Retina (tissue), 1 donor: Measurements from ENCODE around the gene TUSC2.

Experiments used
- DNase-seq: peaks from one replicate; pipeline ENCODE4 v3.0.0-alpha.2; 2016

Gene TUSC2

GRCh38 chr3:50354186-50354764 lies 26.3 kb upstream of the TUSC2 start:
- no peak for DNase-seq

GRCh38 chr3:50353245-50354004 lies 25.4 kb upstream of the TUSC2 start:
- no peak for DNase-seq

- no peak for DNase-seq
Observed at GRCh38 chr3:50352781-50353180, 24.8 kb upstream of the TUSC2 start.

GRCh38 chr3:50351323-50351697 lies 23.3 kb upstream of the TUSC2 start:
- no peak for DNase-seq

- peak; percentile 99 for DNase-seq
Observed at GRCh38 chr3:50350527-50351322, 22.7 kb upstream of the TUSC2 start, which contains the start of the genes CYB561D2 and NPRL2. TSS of gene CYB561D2 (plus strand) at chr3:50350862. CDS start at chr3:50351434, 572 bp downstream. TSS of gene NPRL2 (minus strand) at chr3:50350775. CDS start at chr3:50350652, 123 bp downstream.

- no peak for DNase-seq
Observed at GRCh38 chr3:50350213-50350526, 22.1 kb upstream of the TUSC2 start.

- DNase-seq, result peak; percentile 77
Observed at GRCh38 chr3:50347187-50347813, 19.3 kb upstream of the TUSC2 start.

GRCh38 chr3:50345586-50346234 lies 17.7 kb upstream of the TUSC2 start, which contains the start of gene ZMYND10:
TSS of gene ZMYND10 (minus strand) at chr3:50345732. CDS start at chr3:50345579, 153 bp downstream.
- DNase-seq, result peak; percentile 87

- no peak for DNase-seq
Observed at GRCh38 chr3:50345008-50345407, 17.0 kb upstream of the TUSC2 start.

GRCh38 chr3:50342813-50343633 lies 15.0 kb upstream of the TUSC2 start:
- no peak for DNase-seq

GRCh38 chr3:50341996-50342650 lies 14.1 kb upstream of the TUSC2 start:
- DNase-seq, result no peak

GRCh38 chr3:50341537-50341936 lies 13.5 kb upstream of the TUSC2 start:
- DNase-seq, result no peak

- peak; percentile 46 for DNase-seq
Observed at GRCh38 chr3:50340448-50341329, 12.7 kb upstream of the TUSC2 start, which contains the start of gene RASSF1. TSS of gene RASSF1 (minus strand) at chr3:50340836. CDS start at chr3:50340805, 31 bp downstream.

- no peak for DNase-seq
Observed at GRCh38 chr3:50340147-50340447, 12.1 kb upstream of the TUSC2 start.

- no peak for DNase-seq
Observed at GRCh38 chr3:50339485-50340146, 11.6 kb upstream of the TUSC2 start.

- DNase-seq, result no peak
Observed at GRCh38 chr3:50338965-50339364, 10.9 kb upstream of the TUSC2 start.

- peak; percentile 97 for DNase-seq
Observed at GRCh38 chr3:50337175-50337861, 9.3 kb upstream of the TUSC2 start.

GRCh38 chr3:50336452-50337174 lies 8.6 kb upstream of the TUSC2 start:
- no peak for DNase-seq
